ENCODE results near the gene RNF182.
"Not testable (repeated sequence)": the region's sequence is repeated elsewhere in the genome, so short reads cannot be mapped to it uniquely, and the experiment has no call there.

Gene RNF182

DNA sequence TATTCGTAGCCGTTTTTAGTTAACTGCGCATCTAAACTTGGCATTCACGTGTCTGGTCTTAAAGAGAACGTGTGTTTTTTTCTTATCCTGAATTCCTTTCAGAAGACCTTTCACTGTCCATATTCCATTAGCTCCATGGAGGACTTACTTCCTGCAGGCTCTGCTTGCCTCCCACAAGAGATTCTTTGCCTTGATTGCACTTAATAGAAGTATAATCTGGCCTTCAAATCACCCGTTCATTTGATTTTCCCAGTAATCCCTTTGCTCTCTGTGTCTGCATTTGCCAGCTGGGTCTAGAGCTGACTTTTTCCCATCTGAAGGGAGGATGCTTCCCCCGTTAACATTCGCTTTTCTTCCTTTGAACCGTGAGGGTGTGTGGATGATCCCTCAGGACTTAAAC lies 79.5 kb downstream of the RNF182 start:
- FAIRE-seq, result no peak

DNA sequence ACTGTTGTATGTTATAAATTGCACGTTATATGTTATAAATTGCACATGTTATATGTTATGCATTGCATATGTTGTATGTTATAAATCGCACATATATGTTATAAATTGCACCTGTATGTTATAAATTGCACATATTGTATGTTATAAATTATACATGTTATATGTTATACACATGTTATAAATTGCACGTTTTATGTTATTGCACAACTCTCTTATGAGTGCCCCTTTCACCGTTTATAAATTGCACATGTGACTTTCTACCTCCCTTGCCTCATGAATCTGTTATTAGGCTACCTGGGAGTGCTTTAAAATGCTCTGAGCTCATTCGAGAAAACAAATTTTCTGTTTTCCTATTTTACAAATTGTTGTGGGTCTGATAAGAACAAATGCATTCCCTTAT lies 84.1 kb downstream of the RNF182 start:
- no peak for FAIRE-seq

DNA sequence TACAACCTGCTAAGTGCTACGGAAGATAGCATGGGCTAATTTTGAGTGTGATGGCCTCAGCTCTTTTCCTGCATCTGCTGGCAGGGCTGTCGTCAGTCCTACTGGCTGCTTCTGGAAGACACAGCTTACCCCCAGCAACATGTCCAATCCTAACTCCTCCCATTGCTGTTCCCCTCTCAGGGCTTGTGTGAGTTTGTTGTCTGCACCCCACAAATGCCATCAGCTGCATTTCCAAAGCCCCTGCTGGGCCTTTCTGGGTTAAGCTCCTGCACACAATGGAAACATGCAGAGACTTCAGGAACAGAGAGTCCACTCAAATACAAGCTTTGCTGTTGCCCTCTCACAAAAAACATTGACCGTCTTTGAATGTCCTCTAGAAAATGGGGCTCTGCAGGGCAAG lies 84.7 kb downstream of the RNF182 start:
- FAIRE-seq, result no peak

DNA sequence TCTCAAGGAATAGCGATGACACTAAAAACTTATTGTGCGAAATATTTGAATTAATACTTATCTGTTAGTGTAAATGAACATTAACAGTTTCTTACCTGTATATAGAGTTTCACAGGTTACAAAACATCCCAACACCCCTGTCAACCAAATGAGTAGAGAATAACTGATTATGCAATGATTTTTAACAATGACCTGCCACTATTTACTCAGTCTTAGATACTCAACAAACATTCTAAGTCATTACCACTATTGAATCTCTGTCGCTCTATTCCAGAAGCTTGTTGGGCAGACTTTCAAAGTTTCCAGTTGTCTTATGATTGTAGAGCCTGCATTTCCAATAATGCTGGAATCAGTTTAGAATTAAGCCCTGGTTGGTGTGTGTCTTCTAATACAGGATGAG lies 85.5 kb downstream of the RNF182 start:
- FAIRE-seq, result no peak

- FAIRE-seq, result no peak
These were observed 87.7 kb downstream of the RNF182 start for GRCh38 chr6:14012313-14013030.

- no peak for FAIRE-seq
These were observed 91.2 kb downstream of the RNF182 start for GRCh38 chr6:14015964-14016363.

DNA sequence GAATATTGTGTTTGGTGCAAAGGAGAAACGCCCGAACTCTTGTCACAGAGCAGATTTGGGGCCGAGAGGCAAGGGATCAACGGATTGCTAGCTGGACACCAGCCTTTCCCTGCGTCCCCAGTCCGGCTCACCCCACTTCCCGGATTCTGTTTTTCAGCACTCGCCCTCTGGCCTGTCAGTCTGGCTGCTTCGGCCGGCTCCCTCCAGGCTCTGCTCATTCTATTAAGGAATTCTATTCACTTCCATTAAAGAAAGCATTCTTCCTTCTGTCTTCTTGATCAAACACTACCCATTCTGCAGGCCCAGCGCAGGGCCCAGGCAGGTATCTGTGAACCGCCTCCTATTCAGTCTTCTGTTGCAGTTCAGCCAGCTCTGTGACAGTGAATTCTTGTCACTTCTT lies 91.7 kb downstream of the RNF182 start:
- no peak for FAIRE-seq

DNA sequence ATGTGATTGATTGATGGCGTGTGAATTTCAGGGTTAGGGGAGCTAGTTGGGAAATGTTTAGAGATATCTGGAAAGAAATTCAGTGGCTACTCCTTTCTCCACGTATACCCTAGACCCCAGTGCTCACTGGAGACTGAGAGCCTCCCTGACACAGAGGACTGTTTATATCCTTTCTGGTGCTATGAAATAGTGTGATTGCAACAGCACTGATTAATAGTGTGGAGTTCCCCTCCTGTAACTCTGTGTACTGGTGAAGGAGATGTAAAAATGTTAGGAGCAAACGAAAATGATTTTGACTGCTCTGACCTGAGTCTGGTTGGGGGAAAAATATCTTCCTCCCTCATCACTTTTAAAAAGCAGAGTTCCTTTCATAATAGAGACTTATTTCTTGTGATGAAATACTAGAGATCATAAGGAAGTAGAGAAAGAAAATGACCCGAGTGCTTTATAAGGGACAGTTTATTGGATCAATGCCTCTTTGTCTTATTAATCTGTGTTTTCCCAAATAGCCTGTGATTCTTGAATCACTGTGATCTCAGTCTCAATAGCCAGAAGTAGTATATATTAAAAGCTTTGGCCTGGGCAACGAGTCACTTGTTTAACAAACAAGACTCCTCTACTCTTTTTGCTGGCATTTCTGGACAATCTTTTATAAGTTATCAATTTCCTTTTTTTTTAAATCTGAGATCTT lies 92.3 kb downstream of the RNF182 start:
- no peak for FAIRE-seq

DNA sequence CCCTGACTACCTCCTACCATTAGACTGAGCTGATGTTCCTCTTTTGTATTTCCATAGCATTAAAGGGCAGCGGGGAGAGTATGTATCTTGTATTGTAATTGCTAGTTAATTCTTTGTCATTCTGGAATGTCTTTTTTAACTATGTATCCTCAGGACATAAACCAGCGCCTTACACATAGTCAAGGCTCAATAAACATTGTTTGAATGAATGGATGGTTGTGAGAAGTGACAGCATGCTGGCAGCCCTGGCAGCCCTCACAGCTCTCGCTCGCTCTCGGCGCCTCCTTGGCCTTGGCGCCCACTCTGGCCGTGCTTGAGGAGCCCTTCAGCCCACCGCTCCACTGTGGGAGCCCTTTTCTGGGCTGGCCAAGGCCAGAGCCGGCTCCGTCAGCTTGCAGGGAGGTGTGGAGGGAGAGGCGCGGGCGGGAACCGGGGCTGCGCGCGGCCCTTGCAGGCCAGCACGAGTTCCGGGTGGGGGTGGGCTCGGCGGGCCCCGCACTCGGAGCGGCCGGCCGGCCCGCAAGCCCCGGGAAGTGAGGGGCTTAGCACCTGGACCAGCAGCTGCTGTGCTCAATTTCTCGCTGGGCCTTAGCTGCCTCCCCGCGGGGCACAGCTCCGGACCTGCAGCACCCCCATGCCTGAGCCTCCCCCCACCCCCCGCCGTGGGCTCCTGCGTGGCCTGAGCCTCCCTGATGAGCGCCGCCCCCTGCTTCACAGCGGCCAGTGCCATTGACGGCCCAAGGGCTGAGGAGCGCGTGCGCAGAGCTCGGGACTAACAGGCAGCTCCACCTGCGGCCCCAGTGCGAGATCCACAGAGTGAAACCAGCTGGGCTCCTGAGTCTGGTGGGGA lies 93.1 kb downstream of the RNF182 start:
- no peak for FAIRE-seq

DNA sequence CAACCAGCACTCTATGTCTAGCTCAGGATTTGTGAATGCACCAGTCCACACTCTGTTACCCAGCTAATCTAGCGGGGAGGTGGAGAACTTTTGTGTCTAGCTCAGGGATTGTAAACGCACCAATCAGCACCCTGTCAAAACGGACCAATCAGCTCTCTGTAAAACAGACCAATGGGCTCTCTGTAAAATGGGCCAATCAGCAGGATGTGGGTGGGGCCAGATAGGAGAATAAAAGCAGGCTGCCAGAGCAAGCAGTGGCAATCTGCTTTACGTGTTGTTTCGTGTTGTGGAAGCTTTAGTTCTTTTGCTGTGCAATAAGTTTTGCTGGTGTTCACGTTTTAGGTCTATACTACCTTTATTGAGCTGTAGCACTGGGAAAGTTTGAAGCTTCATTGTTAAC lies 93.8 kb downstream of the RNF182 start:
- FAIRE-seq, result not testable (repeated sequence)

- no peak for FAIRE-seq
These were observed 95.8 kb downstream of the RNF182 start for GRCh38 chr6:14020551-14020950.

GRCh38 chr6:14021449-14021848 lies 96.7 kb downstream of the RNF182 start:
- FAIRE-seq, result no peak

DNA sequence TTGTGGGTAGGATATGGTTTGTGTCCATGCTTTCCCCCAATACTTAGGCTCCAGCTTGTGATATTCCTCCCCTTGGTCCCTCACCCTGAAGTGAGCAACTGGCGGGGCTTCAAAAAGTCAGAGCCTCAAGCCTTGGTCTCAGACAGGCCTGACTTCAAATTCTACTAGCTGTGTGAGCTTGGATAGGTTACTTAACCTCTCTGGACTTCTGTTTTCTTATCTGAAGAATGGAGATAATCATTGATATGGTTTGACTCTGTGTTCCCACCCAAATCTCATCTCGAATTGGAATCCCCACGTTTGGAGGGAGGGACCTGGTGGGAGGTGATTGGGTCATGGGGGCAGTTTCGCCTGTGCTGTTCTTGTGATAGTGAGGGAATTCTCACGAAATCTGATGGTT lies 97.9 kb downstream of the RNF182 start:
- no peak for FAIRE-seq

DNA sequence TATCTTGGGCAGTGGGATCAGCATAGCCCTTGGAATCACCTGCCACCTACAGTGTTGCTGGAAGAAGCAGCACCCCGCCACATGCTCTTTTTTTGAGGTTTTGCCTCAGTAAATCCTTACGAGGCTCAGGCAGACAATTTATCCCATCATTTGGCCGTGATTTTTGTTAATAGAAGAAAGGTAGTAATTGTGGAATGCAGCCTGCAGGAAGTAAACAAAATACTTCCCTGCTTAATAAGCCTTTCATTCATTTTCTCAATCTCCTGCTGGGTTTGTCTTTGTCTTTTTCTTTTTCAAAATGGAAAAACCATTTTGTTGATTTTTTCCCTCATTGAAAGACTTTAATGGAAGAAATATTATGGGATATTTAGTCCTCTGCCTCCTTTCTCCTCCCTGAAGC lies 99.1 kb downstream of the RNF182 start:
- no peak for FAIRE-seq

- FAIRE-seq, result no peak
These were observed 100.4 kb downstream of the RNF182 start for GRCh38 chr6:14025160-14025559.

DNA sequence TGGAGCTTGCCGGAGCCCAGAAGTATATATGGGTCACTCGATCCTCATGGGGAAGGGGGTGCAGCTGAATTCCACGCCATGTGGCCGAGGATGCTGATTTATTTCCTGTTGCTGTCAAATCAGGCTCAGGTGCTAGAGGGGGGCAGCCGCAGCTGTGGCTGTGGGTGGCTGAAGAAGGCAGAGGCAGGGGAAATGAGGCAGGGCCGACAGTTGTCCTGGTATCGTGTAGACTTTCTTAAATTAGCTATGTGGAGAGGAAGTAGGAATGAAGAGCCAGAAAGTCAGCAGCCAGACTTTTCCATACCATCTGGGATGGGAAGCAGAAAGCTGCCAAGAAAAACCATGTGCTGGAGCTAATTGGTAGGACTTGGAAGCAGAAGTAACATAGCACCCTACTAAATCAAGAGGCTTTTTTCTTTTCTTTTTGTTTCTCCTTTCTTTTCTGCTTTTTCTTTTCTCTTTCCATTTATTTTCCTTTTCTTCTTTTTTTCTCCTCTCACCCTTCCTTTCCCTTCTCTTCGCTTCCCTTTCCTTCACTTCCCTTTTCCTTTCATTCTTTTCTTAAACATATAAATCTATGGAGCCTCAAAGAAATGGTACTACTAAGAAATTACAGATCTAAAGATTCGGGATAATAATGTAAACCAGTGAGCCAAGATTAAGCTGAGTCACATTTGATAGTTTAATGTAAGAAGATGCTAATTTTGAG lies 102.2 kb downstream of the RNF182 start:
- no peak for FAIRE-seq

GRCh38 chr6:14028631-14029030 lies 103.9 kb downstream of the RNF182 start:
- FAIRE-seq, result no peak

DNA sequence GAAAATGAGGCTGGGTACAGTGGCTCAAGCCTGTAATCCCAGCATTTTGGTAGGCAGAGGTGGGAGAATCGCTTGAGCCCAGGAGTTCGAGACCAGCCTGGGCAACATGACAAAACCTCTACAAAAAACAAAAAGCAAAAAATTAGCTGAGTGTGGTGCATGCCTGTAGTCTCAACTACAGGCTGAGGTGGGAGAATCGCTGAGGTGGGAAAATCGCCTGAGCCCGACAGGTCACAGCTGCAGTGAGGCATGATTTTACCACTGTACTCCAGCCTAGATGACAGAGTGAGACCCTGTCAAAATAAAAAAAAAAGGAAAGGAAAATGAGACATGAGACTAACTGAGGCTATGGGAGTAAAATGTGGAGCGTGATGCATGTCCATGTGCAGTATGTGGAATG lies 104.9 kb downstream of the RNF182 start:
- no peak for FAIRE-seq

Data from endometrium (tissue), 2 donors.